Spleen (tissue), 11 donors: ENCODE measurements around the gene DKK2. TPM values are rescaled to one million over a fixed set of nuclear protein-coding genes. Genes with fewer than 3 reads are reported as not detected.

Experiments
- DNase-seq: peaks from one replicate; pipeline ENCODE4 v3.0.0-alpha.2; 2020
- H3K27ac ChIP-seq, 8 donors: fragments of 200-600 bp; sonication (generic) in 7 of 8; 1 replicate in 4 of 8; 2 replicates in 4 of 8; pipeline versions ENCODE4 v1.5.0 to v1.8.0; 2016 to 2021; ENCODE audit warnings: inconsistent platforms in 4 of 8, mild to moderate bottlenecking in 4 of 8, moderate library complexity in 1 of 8
- H3K27me3 ChIP-seq, 7 donors: fragments of 200-600 bp; sonication (generic) in 6 of 7; replicated peaks in 1 of 7; 1 replicate in 4 of 7; 2 replicates in 3 of 7; pipeline versions ENCODE4 v1.5.0 to v1.8.0; 2016 to 2021; ENCODE audit warnings: inconsistent platforms in 3 of 7, mild to moderate bottlenecking in 1 of 7
- H3K36me3 ChIP-seq, 6 donors: fragments of 200-600 bp; sonication (generic) in 5 of 6; 1 replicate in 4 of 6; 2 replicates in 2 of 6; pipeline versions ENCODE4 v1.5.0 to v1.8.0; 2016 to 2021; ENCODE audit warnings: inconsistent platforms in 2 of 6
- H3K4me1 ChIP-seq, 6 donors: fragments of 200-600 bp; sonication (generic) in 5 of 6; 1 replicate in 3 of 6; 2 replicates in 3 of 6; pipeline versions ENCODE4 v1.5.0 to v1.8.0; 2016 to 2021; ENCODE audit warnings: inconsistent platforms in 3 of 6
- H3K4me3 ChIP-seq, 8 donors: fragments of 200-600 bp; sonication (generic) in 7 of 8; 1 replicate in 4 of 8; 2 replicates in 4 of 8; pipeline versions ENCODE4 v1.5.0 to v1.8.0; 2016 to 2021; ENCODE audit warnings: inconsistent platforms in 4 of 8, mild to moderate bottlenecking in 4 of 8, moderate library complexity in 2 of 8
- H3K9me3 ChIP-seq, 8 donors: fragments of 200-600 bp; sonication (generic) in 7 of 8; 1 replicate in 4 of 8; 2 replicates in 4 of 8; pipeline versions ENCODE4 v1.5.0 to v1.8.0; 2016 to 2021; ENCODE audit warnings: inconsistent platforms in 4 of 8
- CTCF ChIP-seq, 11 experiments: fragments of 200-600 bp in 7 of 11; fragments of 450-650 bp in 4 of 11; sonication (generic) in 4 of 11; IDR thresholded peaks in 8 of 11; conservative IDR thresholded peaks in 3 of 11; 1 replicate in 7 of 11; 2 replicates in 4 of 11; pipeline versions ENCODE4 v1.4.0 to v1.8.0; 2016 to 2021; ENCODE audit warnings: antibody characterized with exemption in 11 of 11, inconsistent platforms in 4 of 11, mild to moderate bottlenecking in 1 of 11
- POLR2A ChIP-seq, 3 donors: fragments of 450-650 bp; IDR thresholded peaks; one replicate each; pipeline ENCODE4 v1.5.1; 2017; ENCODE audit warnings: antibody characterized with exemption in 3 of 3, mild to moderate bottlenecking in 1 of 3
- POLR2AphosphoS5 ChIP-seq, 3 donors: sonication (generic); formaldehyde crosslinking; IDR thresholded peaks; one replicate each; pipeline ENCODE4 v1.5.1; 2017; ENCODE audit warnings: antibody characterized with exemption in 3 of 3
- WGBS, 5 donors: extraction: QIAGEN DNeasy Blood & Tissue Kit in 3 of 5; methylation state at CpG; one replicate each; pipeline versions ENCODE4 v1.1.5 to v1.1.7; 2013 to 2018; 5-methylcytosine and 5-hydroxymethylcytosine counted together
- intact Hi-C: fragments of 100-400 bp; cut with DNase I; formaldehyde crosslinking; loops from one replicate; pipeline ENCODE4 v1.15.0; 2023; ENCODE audit warnings: low total_unique reads
- polyA plus RNA-seq, 3 donors: library from polyadenylated mRNA; stranded (reverse); fragments of 200-250 nt; gene quantifications; one replicate each; pipeline ENCODE4 v1.2.1, GENCODE V29; 2013
- total RNA-seq, 7 donors: library from RNA; depleted of rRNA in 3 of 7; stranded (reverse); fragments of >200 nt in 3 of 7; fragmentation: NEBNext Ultra II Directional in 4 of 7; extraction: Animal tissue kit (Norgen Biotek cat#: 25700) in 4 of 7; gene quantifications; one replicate each; pipeline versions ENCODE4 v1.1.0 to v1.2.1, GENCODE V29; 2016 to 2021
- donor health status: healthy with polysubstance abuse.
- donor health status: DM: no; HTN: no; CAD: no; lungs with moderate emphysema.
- donor health status: DM: no; HTN: no; CAD: no.
- donor health status: Bipolar disorder and iron deficiency.
- donor health status: healthy.
- donor health status: DM: no; HTN: no; CAD: no.
- donor health status: DM: yes; HTN: yes; CAD: no.

DKK2 gene
- total and polyA plus RNA-seq, 10 donors: 0.20 to 2.0 (median 0.51) TPM

- DNase-seq: no peak
- Histone ChIP-seq H3K4me3 (no peak overlapping the region), H3K27me3 (no peaks in the 10 kb centered on the region), H3K9me3 (no peaks in the 10 kb centered on the region), H3K36me3 (no peaks in the 10 kb centered on the region), H3K27ac (no peak overlapping the region), H3K4me1 (no peaks in the 10 kb centered on the region)
- intact Hi-C loops: no loop called here
- TF ChIP-seq POLR2A (IDR thresholded peaks at IDR 0.05) (no peak), POLR2AphosphoS5 (IDR thresholded peaks at IDR 0.05) (no peak), CTCF (IDR thresholded peaks at IDR 0.05 in 8 of 11, conservative IDR thresholded peaks at IDR 0.05 in 3 of 11) (no peak)
- WGBS, 5 donors: 45 to 67% (median 53%) methylated on average over 1 of the region's 1 CpG
These were observed 49.6 kb downstream of the DKK2 start for GRCh38 chr4:106986486-106986885.

- Histone ChIP-seq H3K9me3 (no peaks in the 10 kb centered on the region), H3K4me1 (no peaks in the 10 kb centered on the region), H3K27me3 (no peaks in the 10 kb centered on the region), H3K27ac (no peak overlapping the region), H3K4me3 (no peak overlapping the region), H3K36me3 (no peaks in the 10 kb centered on the region)
- TF ChIP-seq POLR2A (IDR thresholded peaks at IDR 0.05) (no peak), CTCF (IDR thresholded peaks at IDR 0.05 in 8 of 11, conservative IDR thresholded peaks at IDR 0.05 in 3 of 11) (no peak), POLR2AphosphoS5 (IDR thresholded peaks at IDR 0.05) (no peak)
- intact Hi-C loops: no loop called here
- WGBS, 5 donors: 74 to 95% (median 89%) methylated on average over 3 of the region's 3 CpGs
- DNase-seq: no peak
These were observed 50.3 kb downstream of the DKK2 start for GRCh38 chr4:106985830-106986229.

- intact Hi-C loops: no loop called here
- H3K27ac ChIP-seq: no peak overlapping the region
- TF ChIP-seq POLR2A (IDR thresholded peaks at IDR 0.05) (no peak), CTCF (IDR thresholded peaks at IDR 0.05 in 8 of 11, conservative IDR thresholded peaks at IDR 0.05 in 3 of 11) (no peak), POLR2AphosphoS5 (IDR thresholded peaks at IDR 0.05) (no peak)
These were observed 53.4 kb downstream of the DKK2 start for GRCh38 chr4:106982711-106983211.

GRCh38 chr4:106981431-106981830 is 54.7 kb downstream of the DKK2 start:
- TF ChIP-seq CTCF (IDR thresholded peaks at IDR 0.05 in 8 of 11, conservative IDR thresholded peaks at IDR 0.05 in 3 of 11): no peak
- no peak for TF ChIP-seq POLR2AphosphoS5 (IDR thresholded peaks at IDR 0.05)
- no peak for TF ChIP-seq POLR2A (IDR thresholded peaks at IDR 0.05)
- no peak for DNase-seq
- H3K4me3 ChIP-seq: no peak overlapping the region
- H3K27me3 ChIP-seq: no peaks in the 10 kb centered on the region
- intact Hi-C loops: no loop called here
- H3K4me1 ChIP-seq: no peaks in the 10 kb centered on the region
- no peak overlapping the region for H3K27ac ChIP-seq
- H3K36me3 ChIP-seq: no peaks in the 10 kb centered on the region
- peaks cover 0 to 3% (median 0%) of the 10 kb centered on the region in 8 donors for H3K9me3 ChIP-seq

More at GRCh38 chr4:106982711-106983211, 53.4 kb downstream of the DKK2 start:
- Histone ChIP-seq H3K4me3 (no peak overlapping the region), H3K9me3 (peaks cover 0 to 3% (median 0%) of the 10 kb centered on the region in 8 donors), H3K36me3 (no peaks in the 10 kb centered on the region), H3K4me1 (no peaks in the 10 kb centered on the region), H3K27me3 (no peaks in the 10 kb centered on the region)
- DNase-seq: no peak
- WGBS, 5 donors: 78 to 97% (median 85%) methylated on average over 1 of the region's 1 CpG
